Neural cell (in vitro differentiated cells): ENCODE data around the gene TIGD6.

ENCODE experiments used
- MXI1 ChIP-seq: fragments of 450-650 bp; conservative IDR thresholded peaks from 2 replicates; pipeline ENCODE4 v1.6.1; 2014; ENCODE audit warnings: antibody characterized with exemption, mild to moderate bottlenecking; ENCODE audit not compliant: poor library complexity, severe bottlenecking
- POLR2AphosphoS5 ChIP-seq: IDR thresholded peaks from 2 replicates; pipeline ENCODE4 v1.6.1; 2012
- TF ChIP-seq, protein P1 (sequence below): fragments of 450-650 bp; IDR thresholded peaks from 2 replicates; pipeline ENCODE4 v1.5.1; 2014; ENCODE audit warnings: antibody characterized with exemption, mild to moderate bottlenecking, moderate library complexity; ENCODE audit not compliant: poor library complexity, severe bottlenecking

DNA sequence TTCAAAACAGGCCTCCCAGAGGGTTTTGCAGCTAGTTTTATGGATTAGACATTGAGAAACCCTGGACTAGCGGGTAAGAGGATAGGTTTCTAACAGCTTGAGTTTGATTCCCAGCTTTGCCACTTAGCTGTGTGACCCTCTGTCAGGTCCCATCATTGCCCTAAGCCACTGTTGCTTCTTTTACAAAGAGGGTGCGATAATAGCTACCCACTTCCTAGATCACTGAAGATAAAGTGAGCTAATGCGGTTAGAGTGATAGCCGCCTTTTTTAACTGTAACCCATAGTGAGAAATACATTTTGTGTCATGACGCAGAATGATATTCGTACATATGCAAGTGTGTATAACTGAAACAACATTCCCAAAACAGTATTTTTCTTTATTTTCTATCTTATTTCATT lies 45.6 kb upstream of the TIGD6 start:
- no peak for TF ChIP-seq POLR2AphosphoS5
- TF ChIP-seq, protein P1, sequence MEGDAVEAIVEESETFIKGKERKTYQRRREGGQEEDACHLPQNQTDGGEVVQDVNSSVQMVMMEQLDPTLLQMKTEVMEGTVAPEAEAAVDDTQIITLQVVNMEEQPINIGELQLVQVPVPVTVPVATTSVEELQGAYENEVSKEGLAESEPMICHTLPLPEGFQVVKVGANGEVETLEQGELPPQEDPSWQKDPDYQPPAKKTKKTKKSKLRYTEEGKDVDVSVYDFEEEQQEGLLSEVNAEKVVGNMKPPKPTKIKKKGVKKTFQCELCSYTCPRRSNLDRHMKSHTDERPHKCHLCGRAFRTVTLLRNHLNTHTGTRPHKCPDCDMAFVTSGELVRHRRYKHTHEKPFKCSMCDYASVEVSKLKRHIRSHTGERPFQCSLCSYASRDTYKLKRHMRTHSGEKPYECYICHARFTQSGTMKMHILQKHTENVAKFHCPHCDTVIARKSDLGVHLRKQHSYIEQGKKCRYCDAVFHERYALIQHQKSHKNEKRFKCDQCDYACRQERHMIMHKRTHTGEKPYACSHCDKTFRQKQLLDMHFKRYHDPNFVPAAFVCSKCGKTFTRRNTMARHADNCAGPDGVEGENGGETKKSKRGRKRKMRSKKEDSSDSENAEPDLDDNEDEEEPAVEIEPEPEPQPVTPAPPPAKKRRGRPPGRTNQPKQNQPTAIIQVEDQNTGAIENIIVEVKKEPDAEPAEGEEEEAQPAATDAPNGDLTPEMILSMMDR: no peak
- no peak for TF ChIP-seq MXI1
